Left kidney (tissue), 2 donors: ENCODE results near the gene KDF1. TPM values are rescaled to one million over a fixed set of nuclear protein-coding genes. Genes with fewer than 3 reads are reported as not detected.

Experiments
- DNase-seq: peaks from one replicate; pipeline ENCODE4 v3.0.0-alpha.2; 2013
- polyA plus RNA-seq: library from polyadenylated mRNA; unstranded; fragments of 120-200 nt; gene quantifications from one replicate; pipeline ENCODE4 v1.2.1, GENCODE V29; 2013; ENCODE audit not compliant: insufficient read length

KDF1 gene
- polyA plus RNA-seq, 1 donor: 7.5 TPM

- DNase-seq: no peak
Observed at GRCh38 chr1:26915204-26915842, 44.9 kb downstream of the KDF1 start.

GRCh38 chr1:26913754-26914619, 46.3 kb downstream of the KDF1 start, which contains the start of gene NR0B2:
NR0B2 (minus strand) TSS chr1:26913975; CDS start chr1:26913940, 35 bp downstream.
- no peak for DNase-seq

GRCh38 chr1:26913389-26913753, 46.9 kb downstream of the KDF1 start:
- no peak for DNase-seq

- DNase-seq: no peak
Observed at GRCh38 chr1:26912147-26912490, 48.1 kb downstream of the KDF1 start.

GRCh38 chr1:26911399-26912146, 48.7 kb downstream of the KDF1 start:
- no peak for DNase-seq

GRCh38 chr1:26910343-26911160, 49.7 kb downstream of the KDF1 start:
- no peak for DNase-seq

GRCh38 chr1:26909951-26910342, 50.3 kb downstream of the KDF1 start:
- DNase-seq: no peak

GRCh38 chr1:26907071-26907917, 53.0 kb downstream of the KDF1 start:
- no peak for DNase-seq

GRCh38 chr1:26900815-26901511, 59.3 kb downstream of the KDF1 start:
- no peak for DNase-seq

GRCh38 chr1:26900001-26900814, 60.1 kb downstream of the KDF1 start, which contains the start of gene GPATCH3:
GPATCH3 (minus strand) TSS chr1:26900467; CDS start chr1:26900442, 25 bp downstream.
- DNase-seq: peak; percentile 93

Other genes with a start within 250 kb of the KDF1 start
- gene PIGV, start 172.5 kb downstream of the KDF1 start, polyA plus RNA-seq: 19.2 TPM
- gene ZDHHC18, start 133.8 kb downstream of the KDF1 start, polyA plus RNA-seq: 21.2 TPM
- gene SFN, start 97.3 kb downstream of the KDF1 start, polyA plus RNA-seq: 0.55 TPM
- 32.7 TPM for gene GPN2, start 70.2 kb downstream of the KDF1 start, polyA plus RNA-seq
- 14.8 TPM for gene GPATCH3, start 60.0 kb downstream of the KDF1 start, polyA plus RNA-seq
- 1.00 TPM for gene NR0B2, start 46.5 kb downstream of the KDF1 start, polyA plus RNA-seq
- 84.9 TPM for gene NUDC, start 38.7 kb downstream of the KDF1 start, polyA plus RNA-seq
- gene TRNP1, start 33.2 kb upstream of the KDF1 start, polyA plus RNA-seq: 3.6 TPM
- 0.65 TPM for gene TENT5B, start 52.4 kb upstream of the KDF1 start, polyA plus RNA-seq
- 28.2 TPM for gene SLC9A1, start 194.7 kb upstream of the KDF1 start, polyA plus RNA-seq